TTC549 (cell line): ENCODE data around the gene ALDH3B1.

Experiments
- FAIRE-seq: peaks from 2 replicates; lab custom pipeline; 2012; peaks lifted over from hg19 to GRCh38; lab: Jason Lieb, UNC

ALDH3B1 gene

DNA sequence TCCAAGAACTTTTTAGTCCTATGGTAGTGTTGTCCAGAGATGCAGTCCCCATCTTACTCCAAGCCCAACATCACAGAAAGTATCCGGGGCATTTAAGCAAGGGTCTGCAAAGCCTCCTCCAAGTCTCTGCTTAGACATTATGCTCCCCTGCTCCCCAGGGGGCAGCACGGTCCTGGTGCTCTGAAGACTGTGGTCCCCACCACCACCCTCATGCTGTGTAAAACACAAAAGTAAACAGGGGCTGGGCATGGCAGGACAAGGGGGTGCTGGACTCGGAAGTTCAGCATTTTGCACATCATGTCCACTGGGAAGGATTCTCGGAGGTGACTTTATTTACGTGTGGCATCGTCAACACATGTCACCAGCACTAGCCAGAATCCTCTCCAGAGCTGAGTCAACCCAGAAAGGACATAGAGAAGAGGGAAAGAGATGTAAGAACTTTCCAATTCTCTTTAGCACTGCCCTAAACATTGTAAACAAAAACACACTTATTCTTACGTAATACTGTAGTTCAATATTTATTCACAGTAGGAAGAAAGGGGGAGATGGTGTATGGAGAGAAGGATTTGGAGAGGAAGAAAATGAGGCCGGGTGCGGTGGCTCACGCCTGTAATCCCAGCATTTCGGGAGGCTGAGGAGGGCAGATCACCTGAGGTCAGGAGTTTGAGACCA lies 66.4 kb downstream of the ALDH3B1 start:
- no peak for FAIRE-seq

DNA sequence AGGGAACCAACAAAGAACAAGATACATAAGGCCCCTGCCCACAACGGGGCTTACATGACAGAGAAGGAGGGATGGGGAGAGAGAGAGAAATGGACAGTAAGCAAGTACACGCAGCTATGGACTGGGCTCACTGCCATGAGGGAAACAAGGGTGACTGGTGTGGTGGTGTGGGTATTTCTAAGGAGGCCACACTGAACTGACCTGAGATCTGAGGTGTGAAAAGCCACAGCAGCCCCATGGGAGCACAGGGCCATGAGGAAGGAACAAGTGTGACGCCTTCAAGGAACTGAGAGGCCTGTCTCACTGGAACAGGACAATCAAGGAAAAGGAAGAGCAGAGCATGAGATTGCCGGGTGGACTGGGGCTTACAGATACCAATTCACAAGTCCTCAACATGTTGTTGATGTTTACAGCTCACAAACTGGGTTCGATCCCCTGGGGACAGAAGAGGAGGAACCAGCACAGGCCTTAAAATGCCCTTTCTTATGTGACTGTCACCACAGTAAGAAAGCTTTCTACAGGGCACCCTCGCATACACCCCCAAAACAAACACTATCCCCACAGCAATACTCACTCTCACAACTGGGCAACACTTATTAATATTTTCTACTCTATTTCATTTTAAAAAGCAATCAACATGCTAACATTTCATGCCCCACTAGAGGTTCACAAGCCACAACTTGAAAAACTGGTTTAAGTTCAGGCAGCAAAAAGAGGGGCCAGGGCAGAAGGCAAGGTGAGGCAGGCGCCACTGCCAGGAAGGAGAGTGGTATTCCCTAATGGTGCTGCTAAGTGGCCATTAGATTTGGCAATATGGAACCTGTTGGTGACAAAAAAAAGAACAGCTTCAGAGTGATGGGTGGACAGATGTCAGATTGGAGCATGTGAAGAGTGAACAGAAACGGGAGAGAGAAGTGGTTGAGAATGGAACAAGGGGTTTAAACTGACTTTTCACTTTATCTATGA lies 67.8 kb downstream of the ALDH3B1 start:
- FAIRE-seq: no peak
